Measurements from ENCODE around the gene HIC1. TPM values are rescaled to one million over a fixed set of nuclear protein-coding genes. Genes with fewer than 3 reads are reported as not detected.

Gene HIC1
- total and polyA plus RNA-seq, 9 of the 15 experiments (the other 6 are each of a cell fraction or from before 2014, with no cell fraction given): 0.01 to 2.5 (median 0.18) TPM

DNA sequence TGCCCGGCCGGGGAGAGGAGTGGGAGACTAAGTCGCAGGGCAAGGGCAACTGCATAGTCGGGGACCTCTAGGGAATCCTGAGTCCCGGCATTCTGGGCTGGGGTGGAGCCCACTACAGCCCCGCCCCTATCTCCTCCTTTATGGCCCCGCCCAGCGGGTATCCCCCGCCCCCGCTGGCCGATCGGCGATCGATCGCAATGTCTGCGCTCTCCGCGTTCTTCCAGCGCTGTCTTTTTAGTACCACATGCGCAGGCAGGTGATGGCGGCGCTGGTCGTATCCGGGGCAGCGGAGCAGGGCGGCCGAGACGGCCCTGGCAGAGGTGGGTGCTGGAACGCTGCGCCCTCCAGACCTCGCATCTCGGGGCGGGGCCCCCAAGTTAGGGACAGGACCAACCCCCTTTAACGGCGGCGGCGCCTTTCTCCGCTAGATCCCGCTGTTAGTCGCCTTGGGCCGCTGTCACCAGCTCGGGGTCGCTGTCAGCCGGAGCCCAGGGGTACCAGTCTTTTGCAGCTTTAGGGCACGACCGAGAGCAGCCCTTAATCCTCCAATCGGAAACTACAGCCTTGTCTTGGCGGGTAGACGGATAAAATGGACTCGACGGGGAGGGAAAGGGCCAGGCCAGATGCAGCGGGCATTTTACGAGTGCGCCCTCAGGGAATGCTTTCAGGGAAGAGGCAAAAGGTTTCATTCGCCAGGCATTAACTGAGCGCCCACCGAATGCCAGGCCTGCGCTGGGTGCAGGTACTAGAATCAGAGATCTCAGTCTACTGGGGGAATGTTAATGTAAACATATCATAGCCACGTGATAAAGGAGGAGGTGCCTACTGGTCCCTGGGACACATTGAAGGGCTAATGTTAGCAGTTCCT lies 24.8 kb upstream of the HIC1 start, which contains the start of gene DPH1 (continued):
- TF ChIP-seq, protein P1, sequence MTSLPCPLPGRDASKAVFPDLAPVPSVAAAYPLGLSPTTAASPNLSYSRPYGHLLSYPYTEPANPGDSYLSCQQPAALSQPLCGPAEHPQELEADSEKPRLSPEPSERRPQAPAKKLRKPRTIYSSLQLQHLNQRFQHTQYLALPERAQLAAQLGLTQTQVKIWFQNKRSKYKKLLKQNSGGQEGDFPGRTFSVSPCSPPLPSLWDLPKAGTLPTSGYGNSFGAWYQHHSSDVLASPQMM (CRISPR knock-in tag; IDR thresholded peaks at IDR 0.05): no peak
- TF ChIP-seq, protein P2, sequence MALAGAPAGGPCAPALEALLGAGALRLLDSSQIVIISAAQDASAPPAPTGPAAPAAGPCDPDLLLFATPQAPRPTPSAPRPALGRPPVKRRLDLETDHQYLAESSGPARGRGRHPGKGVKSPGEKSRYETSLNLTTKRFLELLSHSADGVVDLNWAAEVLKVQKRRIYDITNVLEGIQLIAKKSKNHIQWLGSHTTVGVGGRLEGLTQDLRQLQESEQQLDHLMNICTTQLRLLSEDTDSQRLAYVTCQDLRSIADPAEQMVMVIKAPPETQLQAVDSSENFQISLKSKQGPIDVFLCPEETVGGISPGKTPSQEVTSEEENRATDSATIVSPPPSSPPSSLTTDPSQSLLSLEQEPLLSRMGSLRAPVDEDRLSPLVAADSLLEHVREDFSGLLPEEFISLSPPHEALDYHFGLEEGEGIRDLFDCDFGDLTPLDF (CRISPR knock-in tag; IDR thresholded peaks at IDR 0.05): no peak
- TF ChIP-seq FUS (optimal IDR thresholded peaks at IDR 0.05; ENCODE audit: low read depth, low read length) (no peak), ESRRB (CRISPR knock-in tag; IDR thresholded peaks at IDR 0.05; ENCODE audit: borderline replicate concordance) (no peak), ASH1L (IDR thresholded peaks at IDR 0.05; ENCODE audit: borderline replicate concordance, low read depth, partially characterized antibody) (no peak), CC2D1A (IDR thresholded peaks at IDR 0.05) (no peak), TOE1 (IDR thresholded peaks at IDR 0.05; ENCODE audit: borderline replicate concordance) (peak; percentile 89), TOE1 (CRISPR knock-in tag; IDR thresholded peaks at IDR 0.05; ENCODE audit: borderline replicate concordance, low read depth) (no peak), KAT8 (IDR thresholded peaks at IDR 0.05; ENCODE audit: low read depth) (no peak), BRD9 (IDR thresholded peaks at IDR 0.05; ENCODE audit: low read depth, partially characterized antibody) (no peak), ZNF780A (CRISPR knock-in tag; IDR thresholded peaks at IDR 0.05) (no peak), ZNF23 (CRISPR knock-in tag; IDR thresholded peaks at IDR 0.05) (no peak)
- TF ChIP-seq, protein P3, sequence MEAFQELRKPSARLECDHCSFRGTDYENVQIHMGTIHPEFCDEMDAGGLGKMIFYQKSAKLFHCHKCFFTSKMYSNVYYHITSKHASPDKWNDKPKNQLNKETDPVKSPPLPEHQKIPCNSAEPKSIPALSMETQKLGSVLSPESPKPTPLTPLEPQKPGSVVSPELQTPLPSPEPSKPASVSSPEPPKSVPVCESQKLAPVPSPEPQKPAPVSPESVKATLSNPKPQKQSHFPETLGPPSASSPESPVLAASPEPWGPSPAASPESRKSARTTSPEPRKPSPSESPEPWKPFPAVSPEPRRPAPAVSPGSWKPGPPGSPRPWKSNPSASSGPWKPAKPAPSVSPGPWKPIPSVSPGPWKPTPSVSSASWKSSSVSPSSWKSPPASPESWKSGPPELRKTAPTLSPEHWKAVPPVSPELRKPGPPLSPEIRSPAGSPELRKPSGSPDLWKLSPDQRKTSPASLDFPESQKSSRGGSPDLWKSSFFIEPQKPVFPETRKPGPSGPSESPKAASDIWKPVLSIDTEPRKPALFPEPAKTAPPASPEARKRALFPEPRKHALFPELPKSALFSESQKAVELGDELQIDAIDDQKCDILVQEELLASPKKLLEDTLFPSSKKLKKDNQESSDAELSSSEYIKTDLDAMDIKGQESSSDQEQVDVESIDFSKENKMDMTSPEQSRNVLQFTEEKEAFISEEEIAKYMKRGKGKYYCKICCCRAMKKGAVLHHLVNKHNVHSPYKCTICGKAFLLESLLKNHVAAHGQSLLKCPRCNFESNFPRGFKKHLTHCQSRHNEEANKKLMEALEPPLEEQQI (IDR thresholded peaks at IDR 0.05): no peak
- TF ChIP-seq, protein P4, sequence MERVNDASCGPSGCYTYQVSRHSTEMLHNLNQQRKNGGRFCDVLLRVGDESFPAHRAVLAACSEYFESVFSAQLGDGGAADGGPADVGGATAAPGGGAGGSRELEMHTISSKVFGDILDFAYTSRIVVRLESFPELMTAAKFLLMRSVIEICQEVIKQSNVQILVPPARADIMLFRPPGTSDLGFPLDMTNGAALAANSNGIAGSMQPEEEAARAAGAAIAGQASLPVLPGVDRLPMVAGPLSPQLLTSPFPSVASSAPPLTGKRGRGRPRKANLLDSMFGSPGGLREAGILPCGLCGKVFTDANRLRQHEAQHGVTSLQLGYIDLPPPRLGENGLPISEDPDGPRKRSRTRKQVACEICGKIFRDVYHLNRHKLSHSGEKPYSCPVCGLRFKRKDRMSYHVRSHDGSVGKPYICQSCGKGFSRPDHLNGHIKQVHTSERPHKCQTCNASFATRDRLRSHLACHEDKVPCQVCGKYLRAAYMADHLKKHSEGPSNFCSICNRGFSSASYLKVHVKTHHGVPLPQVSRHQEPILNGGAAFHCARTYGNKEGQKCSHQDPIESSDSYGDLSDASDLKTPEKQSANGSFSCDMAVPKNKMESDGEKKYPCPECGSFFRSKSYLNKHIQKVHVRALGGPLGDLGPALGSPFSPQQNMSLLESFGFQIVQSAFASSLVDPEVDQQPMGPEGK (CRISPR knock-in tag; IDR thresholded peaks at IDR 0.05; ENCODE audit: borderline replicate concordance): no peak
- TF ChIP-seq, protein P5, sequence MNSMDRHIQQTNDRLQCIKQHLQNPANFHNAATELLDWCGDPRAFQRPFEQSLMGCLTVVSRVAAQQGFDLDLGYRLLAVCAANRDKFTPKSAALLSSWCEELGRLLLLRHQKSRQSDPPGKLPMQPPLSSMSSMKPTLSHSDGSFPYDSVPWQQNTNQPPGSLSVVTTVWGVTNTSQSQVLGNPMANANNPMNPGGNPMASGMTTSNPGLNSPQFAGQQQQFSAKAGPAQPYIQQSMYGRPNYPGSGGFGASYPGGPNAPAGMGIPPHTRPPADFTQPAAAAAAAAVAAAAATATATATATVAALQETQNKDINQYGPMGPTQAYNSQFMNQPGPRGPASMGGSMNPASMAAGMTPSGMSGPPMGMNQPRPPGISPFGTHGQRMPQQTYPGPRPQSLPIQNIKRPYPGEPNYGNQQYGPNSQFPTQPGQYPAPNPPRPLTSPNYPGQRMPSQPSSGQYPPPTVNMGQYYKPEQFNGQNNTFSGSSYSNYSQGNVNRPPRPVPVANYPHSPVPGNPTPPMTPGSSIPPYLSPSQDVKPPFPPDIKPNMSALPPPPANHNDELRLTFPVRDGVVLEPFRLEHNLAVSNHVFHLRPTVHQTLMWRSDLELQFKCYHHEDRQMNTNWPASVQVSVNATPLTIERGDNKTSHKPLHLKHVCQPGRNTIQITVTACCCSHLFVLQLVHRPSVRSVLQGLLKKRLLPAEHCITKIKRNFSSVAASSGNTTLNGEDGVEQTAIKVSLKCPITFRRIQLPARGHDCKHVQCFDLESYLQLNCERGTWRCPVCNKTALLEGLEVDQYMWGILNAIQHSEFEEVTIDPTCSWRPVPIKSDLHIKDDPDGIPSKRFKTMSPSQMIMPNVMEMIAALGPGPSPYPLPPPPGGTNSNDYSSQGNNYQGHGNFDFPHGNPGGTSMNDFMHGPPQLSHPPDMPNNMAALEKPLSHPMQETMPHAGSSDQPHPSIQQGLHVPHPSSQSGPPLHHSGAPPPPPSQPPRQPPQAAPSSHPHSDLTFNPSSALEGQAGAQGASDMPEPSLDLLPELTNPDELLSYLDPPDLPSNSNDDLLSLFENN (IDR thresholded peaks at IDR 0.05; ENCODE audit: low read depth in 2 of 2, low read length in 2 of 2): peak; percentile 57 to 97; a peak in 2 of 4 replicates

All from K562 (cell line).